ENCODE measurements around the gene IFNGR2.
"Not testable (repeated sequence)": the region's sequence is repeated elsewhere in the genome, so short reads cannot be mapped to it uniquely, and the experiment has no call there.

IFNGR2 gene

DNA sequence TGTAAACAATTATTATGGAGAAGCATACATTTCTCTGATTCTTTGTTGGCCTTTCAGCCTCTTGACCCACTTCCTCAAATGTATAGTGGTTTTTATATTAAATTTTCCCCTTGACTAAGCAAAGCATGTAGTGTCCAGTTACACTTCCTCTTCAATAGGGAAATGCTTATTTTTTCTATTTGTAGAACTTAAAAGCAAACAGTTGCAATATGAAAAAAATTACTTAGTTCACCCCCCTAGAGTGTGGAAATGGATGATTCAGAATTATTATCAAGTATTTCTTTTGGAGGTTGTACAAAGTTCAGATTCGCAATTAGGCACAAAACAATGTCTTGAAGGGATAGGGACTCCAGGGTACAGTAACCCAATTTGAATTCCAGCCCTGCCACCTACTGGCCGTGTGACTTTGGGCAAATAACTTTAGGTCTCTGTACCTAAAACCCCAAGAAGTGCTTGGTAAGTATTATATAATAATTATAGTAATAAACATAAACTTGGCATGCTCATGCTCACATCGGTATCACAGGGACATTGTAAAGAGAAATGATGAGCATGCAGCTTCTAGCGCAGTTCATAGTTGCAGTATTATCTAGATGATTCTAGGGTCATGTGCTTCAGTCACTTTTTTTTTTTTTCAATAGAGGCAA is 28.6 kb upstream of the IFNGR2 start:
- Histone ChIP-seq H3K9ac (ENCODE audit: low read length in 5 of 5) (peak overlapping the region in 1 of 5 donors; percentile 70), H3K4me3 (ENCODE audit: low read depth in 1 of 5, low read length in 5 of 5) (no peak overlapping the region), H3K27ac (ENCODE audit: low read depth, low read length) (peak overlapping the region; percentile 82), H3K4me1 (ENCODE audit: control insufficient read depth in 5 of 5, insufficient read depth in 5 of 5, low read length in 5 of 5) (peaks cover 6 to 26% (median 19%) of the 10 kb centered on the region in 5 donors), H3K9me3 (ENCODE audit: control insufficient read depth in 5 of 5, low read length in 5 of 5) (peaks cover 0 to 4% (median 0%) of the 10 kb centered on the region in 5 donors), H3K36me3 (ENCODE audit: control insufficient read depth in 5 of 5, insufficient read depth in 5 of 5, low read length in 5 of 5) (no peaks in the 10 kb centered on the region), H3K27me3 (ENCODE audit: control insufficient read depth in 5 of 5, insufficient read depth in 4 of 5, low read length in 5 of 5) (no peaks in the 10 kb centered on the region)

DNA sequence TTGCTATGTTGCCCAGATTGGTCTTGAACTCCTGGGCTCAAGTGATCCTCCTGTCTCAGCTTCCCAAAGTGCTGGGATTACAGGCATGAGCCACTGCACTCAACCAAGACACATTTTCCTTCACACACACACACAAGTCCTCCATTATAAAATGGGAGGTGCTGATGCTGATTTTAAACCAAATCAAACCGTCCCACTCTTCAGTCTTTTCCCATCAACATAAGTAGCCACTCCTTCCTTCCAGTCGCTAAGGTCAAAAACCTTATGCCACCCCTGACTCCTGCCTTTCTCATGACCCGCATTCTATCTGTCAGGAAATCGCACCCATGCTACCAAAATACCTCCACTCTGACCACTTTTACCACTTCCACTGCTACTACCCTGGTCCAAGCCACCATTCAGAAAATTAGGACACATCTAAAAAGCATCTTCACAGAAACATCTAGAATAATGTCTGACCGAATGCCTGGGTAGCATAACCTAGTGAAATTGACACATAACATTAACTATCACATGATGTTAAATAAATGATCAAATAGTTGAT is 28.0 kb upstream of the IFNGR2 start:
- H3K4me3 ChIP-seq (ENCODE audit: low read depth in 1 of 5, low read length in 5 of 5) = no peak overlapping the region
- H3K4me1 ChIP-seq (ENCODE audit: control insufficient read depth in 5 of 5, insufficient read depth in 5 of 5, low read length in 5 of 5) = peaks cover 10 to 32% (median 25%) of the 10 kb centered on the region in 5 donors
- H3K36me3 ChIP-seq (ENCODE audit: control insufficient read depth in 5 of 5, insufficient read depth in 5 of 5, low read length in 5 of 5) = no peaks in the 10 kb centered on the region
- H3K27me3 ChIP-seq (ENCODE audit: control insufficient read depth in 5 of 5, insufficient read depth in 4 of 5, low read length in 5 of 5) = no peaks in the 10 kb centered on the region
- H3K9me3 ChIP-seq (ENCODE audit: control insufficient read depth in 5 of 5, low read length in 5 of 5) = peaks cover 0 to 2% (median 0%) of the 10 kb centered on the region in 5 donors
- no peak overlapping the region for H3K9ac ChIP-seq (ENCODE audit: low read length in 5 of 5)
- H3K27ac ChIP-seq (ENCODE audit: low read depth, low read length) = peak overlapping the region; percentile 82

DNA sequence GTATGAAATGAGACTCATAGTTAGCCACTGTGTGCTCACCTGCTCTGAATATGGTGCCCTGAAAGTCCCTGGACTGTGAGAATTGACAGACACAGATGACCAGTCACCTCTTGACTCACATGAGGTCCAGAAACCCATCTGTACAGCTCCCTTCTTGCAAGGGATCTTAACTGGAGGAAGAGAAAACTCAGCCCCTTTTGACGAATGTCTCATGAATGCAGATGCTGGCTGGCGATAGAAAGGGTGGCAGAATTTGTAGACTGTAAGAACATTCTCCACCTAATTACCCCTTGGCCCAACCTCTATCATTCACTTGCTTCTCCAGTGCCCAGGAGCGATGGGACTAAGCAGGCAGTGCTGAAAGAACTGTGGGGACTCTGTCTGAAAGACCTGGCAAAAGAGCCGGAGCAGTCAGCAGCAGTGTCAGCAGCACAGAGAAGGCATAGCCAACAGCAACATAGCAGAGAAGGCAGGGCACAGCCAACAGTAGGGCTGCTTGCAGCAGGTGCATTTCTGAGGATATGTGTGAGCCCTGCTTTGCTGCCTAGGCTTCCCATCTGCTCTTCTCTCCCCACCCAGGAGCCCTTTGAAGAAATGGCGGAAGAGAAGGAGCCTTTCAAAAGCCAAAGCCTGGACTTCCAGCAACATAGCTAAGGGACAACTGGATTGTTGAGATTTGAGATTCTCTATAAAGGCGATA is 25.8 kb upstream of the IFNGR2 start:
- Histone ChIP-seq H3K9me3 (ENCODE audit: control insufficient read depth in 5 of 5, low read length in 5 of 5) (no peaks in the 10 kb centered on the region), H3K9ac (ENCODE audit: low read length in 5 of 5) (no peak overlapping the region), H3K4me1 (ENCODE audit: control insufficient read depth in 5 of 5, insufficient read depth in 5 of 5, low read length in 5 of 5) (peaks cover 14 to 51% (median 39%) of the 10 kb centered on the region in 5 donors), H3K4me3 (ENCODE audit: low read depth in 1 of 5, low read length in 5 of 5) (no peak overlapping the region), H3K36me3 (ENCODE audit: control insufficient read depth in 5 of 5, insufficient read depth in 5 of 5, low read length in 5 of 5) (no peaks in the 10 kb centered on the region), H3K27me3 (ENCODE audit: control insufficient read depth in 5 of 5, insufficient read depth in 4 of 5, low read length in 5 of 5) (no peaks in the 10 kb centered on the region), H3K27ac (ENCODE audit: low read depth, low read length) (no peak overlapping the region)

DNA sequence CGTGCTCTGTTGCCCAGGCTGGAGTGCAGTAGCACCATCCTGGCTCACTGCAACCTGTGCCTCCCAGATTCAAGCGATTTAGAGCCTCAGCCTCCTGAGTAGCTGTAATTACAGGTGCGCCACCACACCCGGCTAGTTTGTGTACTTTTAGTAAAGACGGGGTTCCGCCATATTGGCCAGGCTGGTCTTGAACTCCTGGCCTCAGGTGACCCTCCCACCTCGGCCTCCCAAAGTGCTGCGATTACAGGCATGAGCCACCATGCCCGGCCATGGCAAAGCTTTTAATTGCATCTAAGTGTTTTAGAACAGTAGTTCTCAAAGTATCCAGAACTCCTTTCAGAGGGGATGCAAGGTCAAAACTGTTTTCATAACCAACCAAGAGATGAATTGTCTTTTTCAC is 25.1 kb upstream of the IFNGR2 start:
- Histone ChIP-seq H3K4me1 (ENCODE audit: control insufficient read depth in 5 of 5, insufficient read depth in 5 of 5, low read length in 5 of 5) (peaks cover 16 to 58% (median 46%) of the 10 kb centered on the region in 5 donors), H3K27ac (ENCODE audit: low read depth, low read length) (no peak overlapping the region), H3K9ac (ENCODE audit: low read length in 5 of 5) (no peak overlapping the region), H3K4me3 (ENCODE audit: low read depth in 1 of 5, low read length in 5 of 5) (no peak overlapping the region), H3K36me3 (ENCODE audit: control insufficient read depth in 5 of 5, insufficient read depth in 5 of 5, low read length in 5 of 5) (no peaks in the 10 kb centered on the region), H3K27me3 (ENCODE audit: control insufficient read depth in 5 of 5, insufficient read depth in 4 of 5, low read length in 5 of 5) (no peaks in the 10 kb centered on the region), H3K9me3 (ENCODE audit: control insufficient read depth in 5 of 5, low read length in 5 of 5) (no peaks in the 10 kb centered on the region)

DNA sequence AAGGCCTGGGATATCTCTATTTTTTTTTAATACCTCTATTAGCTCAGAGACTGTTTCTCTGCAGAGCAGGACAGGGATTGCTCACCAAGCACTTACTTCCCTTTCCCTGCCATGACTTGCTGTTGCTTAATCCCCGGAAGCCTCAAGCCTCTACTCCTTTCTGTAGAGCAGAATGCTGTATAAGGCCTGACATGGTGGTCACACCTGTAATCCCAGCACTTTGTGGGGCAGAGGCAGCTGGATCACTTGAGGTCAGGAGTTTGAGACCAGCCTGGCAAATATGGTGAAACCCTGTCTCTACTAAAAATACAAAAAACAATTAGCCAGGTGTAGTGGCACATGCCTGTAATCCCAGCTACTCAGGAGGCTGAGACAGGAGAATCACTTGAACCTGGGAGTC is 23.3 kb upstream of the IFNGR2 start:
- peaks cover 12 to 49% (median 40%) of the 10 kb centered on the region in 5 donors for H3K4me1 ChIP-seq (ENCODE audit: control insufficient read depth in 5 of 5, insufficient read depth in 5 of 5, low read length in 5 of 5)
- peak overlapping the region in 2 of 5 donors; percentile 38 to 57 for H3K9ac ChIP-seq (ENCODE audit: low read length in 5 of 5)
- H3K36me3 ChIP-seq (ENCODE audit: control insufficient read depth in 5 of 5, insufficient read depth in 5 of 5, low read length in 5 of 5); H3K9me3 ChIP-seq (ENCODE audit: control insufficient read depth in 5 of 5, low read length in 5 of 5); H3K27me3 ChIP-seq (ENCODE audit: control insufficient read depth in 5 of 5, insufficient read depth in 4 of 5, low read length in 5 of 5); H3K4me3 ChIP-seq (ENCODE audit: low read depth in 1 of 5, low read length in 5 of 5): not testable (repeated sequence)
- peak overlapping the region; percentile 84 for H3K27ac ChIP-seq (ENCODE audit: low read depth, low read length)

DNA sequence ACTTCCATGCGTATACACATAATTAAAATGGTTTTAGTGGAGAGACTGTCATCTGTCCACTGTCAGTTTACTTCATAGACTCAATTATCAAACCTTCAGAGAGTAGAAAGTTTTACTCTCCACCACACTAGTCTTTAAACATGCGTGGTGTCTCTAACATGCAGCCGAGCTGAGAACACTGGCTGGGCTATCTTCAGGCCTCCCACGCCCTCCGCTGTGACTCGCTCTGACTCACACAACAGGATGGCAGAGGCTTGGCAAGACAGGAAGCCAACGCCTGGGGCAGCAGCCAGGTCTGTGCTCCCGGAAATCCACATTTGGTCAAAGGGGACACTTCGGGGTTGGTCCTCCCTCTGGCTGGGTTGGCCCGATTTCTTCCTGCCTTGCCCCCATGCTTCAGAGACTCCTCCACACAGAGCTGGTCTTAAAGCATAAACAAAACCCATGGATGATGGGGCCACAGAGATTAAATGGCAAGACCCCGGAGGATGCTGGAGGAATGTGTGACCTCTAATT is 22.7 kb upstream of the IFNGR2 start:
- no peaks in the 10 kb centered on the region for H3K9me3 ChIP-seq (ENCODE audit: control insufficient read depth in 5 of 5, low read length in 5 of 5)
- peak overlapping the region in 3 of 5 donors; percentile 25 to 57 (median 38) for H3K9ac ChIP-seq (ENCODE audit: low read length in 5 of 5)
- H3K4me1 ChIP-seq (ENCODE audit: control insufficient read depth in 5 of 5, insufficient read depth in 5 of 5, low read length in 5 of 5) = peaks cover 12 to 43% (median 38%) of the 10 kb centered on the region in 5 donors
- H3K27ac ChIP-seq (ENCODE audit: low read depth, low read length) = peak overlapping the region; percentile 84
- no peaks in the 10 kb centered on the region for H3K36me3 ChIP-seq (ENCODE audit: control insufficient read depth in 5 of 5, insufficient read depth in 5 of 5, low read length in 5 of 5)
- no peak overlapping the region for H3K4me3 ChIP-seq (ENCODE audit: low read depth in 1 of 5, low read length in 5 of 5)
- H3K27me3 ChIP-seq (ENCODE audit: control insufficient read depth in 5 of 5, insufficient read depth in 4 of 5, low read length in 5 of 5) = no peaks in the 10 kb centered on the region

DNA sequence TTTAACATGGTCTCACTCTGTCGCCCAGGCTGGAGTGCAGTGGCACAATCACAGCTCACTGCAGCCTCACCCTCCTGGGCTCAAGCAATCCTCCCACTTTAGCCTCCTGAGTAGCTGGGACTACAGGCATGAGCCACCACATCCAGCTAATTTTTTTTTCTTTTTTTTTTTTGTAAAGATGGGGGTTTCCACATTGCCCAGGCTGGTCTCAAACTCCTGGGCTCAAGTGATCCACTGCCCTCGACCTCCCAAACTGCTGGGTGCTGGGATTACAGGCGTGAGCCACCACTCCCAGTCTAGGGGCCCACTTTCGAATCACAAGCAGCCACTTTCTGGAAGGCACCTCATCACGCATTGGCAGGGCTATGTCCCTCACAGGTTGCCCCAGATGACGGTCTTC is 21.8 kb upstream of the IFNGR2 start:
- H3K36me3 ChIP-seq (ENCODE audit: control insufficient read depth in 5 of 5, insufficient read depth in 5 of 5, low read length in 5 of 5); H3K9ac ChIP-seq (ENCODE audit: low read length in 5 of 5); H3K4me3 ChIP-seq (ENCODE audit: low read depth in 1 of 5, low read length in 5 of 5); H3K27me3 ChIP-seq (ENCODE audit: control insufficient read depth in 5 of 5, insufficient read depth in 4 of 5, low read length in 5 of 5); H3K9me3 ChIP-seq (ENCODE audit: control insufficient read depth in 5 of 5, low read length in 5 of 5): not testable (repeated sequence)
- H3K27ac ChIP-seq (ENCODE audit: low read depth, low read length) = peak overlapping the region; percentile 84
- H3K4me1 ChIP-seq (ENCODE audit: control insufficient read depth in 5 of 5, insufficient read depth in 5 of 5, low read length in 5 of 5) = peaks cover 12 to 43% (median 38%) of the 10 kb centered on the region in 5 donors

DNA sequence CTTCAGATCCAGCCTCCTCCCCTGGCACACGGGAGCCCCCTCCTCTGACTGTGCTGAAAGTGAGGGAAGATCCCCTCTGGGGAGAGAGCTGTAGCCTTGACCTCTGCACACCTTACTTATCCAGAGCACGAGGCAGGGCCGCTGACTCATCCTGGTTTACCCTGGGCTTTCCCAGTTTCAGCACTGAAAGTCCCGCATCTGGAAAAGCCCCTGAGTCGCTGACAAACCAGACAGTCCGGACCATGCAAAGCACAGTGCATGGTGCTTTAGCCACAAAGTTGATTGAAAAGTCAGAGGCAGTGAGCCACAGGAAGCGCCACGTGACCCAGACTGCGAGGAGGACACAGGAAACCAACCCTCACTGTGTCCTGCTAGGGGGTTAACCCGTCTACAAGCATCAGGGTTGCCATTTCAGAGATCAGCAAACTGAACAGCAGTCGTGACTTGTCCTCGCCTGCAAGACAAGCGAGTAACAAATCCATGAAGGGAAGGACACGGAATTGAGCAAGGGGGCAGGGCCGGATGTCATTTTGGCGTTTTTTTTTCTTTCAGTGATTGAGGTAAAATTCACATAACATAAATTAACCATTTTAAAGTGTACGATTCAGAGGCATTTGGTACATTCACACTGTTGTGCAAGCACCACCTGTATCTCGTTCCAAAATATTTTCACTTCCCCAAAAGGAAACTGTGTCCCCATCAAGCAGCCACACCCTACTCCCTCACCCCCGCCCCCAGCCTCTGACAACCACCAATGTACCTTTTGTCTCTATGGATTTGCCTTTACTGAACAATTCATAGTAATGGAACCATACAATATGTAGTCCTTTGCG is 19.9 kb upstream of the IFNGR2 start:
- Histone ChIP-seq H3K4me1 (ENCODE audit: control insufficient read depth in 5 of 5, insufficient read depth in 5 of 5, low read length in 5 of 5) (peaks cover 10 to 43% (median 38%) of the 10 kb centered on the region in 5 donors), H3K4me3 (ENCODE audit: low read depth in 1 of 5, low read length in 5 of 5) (peak overlapping the region; percentile 31 to 61 (median 42)), H3K27me3 (ENCODE audit: control insufficient read depth in 5 of 5, insufficient read depth in 4 of 5, low read length in 5 of 5) (no peaks in the 10 kb centered on the region), H3K27ac (ENCODE audit: low read depth, low read length) (peak overlapping the region; percentile 83), H3K9me3 (ENCODE audit: control insufficient read depth in 5 of 5, low read length in 5 of 5) (no peaks in the 10 kb centered on the region), H3K9ac (ENCODE audit: low read length in 5 of 5) (peak overlapping the region in 4 of 5 donors; percentile 43 to 72 (median 57)), H3K36me3 (ENCODE audit: control insufficient read depth in 5 of 5, insufficient read depth in 5 of 5, low read length in 5 of 5) (no peaks in the 10 kb centered on the region)

DNA sequence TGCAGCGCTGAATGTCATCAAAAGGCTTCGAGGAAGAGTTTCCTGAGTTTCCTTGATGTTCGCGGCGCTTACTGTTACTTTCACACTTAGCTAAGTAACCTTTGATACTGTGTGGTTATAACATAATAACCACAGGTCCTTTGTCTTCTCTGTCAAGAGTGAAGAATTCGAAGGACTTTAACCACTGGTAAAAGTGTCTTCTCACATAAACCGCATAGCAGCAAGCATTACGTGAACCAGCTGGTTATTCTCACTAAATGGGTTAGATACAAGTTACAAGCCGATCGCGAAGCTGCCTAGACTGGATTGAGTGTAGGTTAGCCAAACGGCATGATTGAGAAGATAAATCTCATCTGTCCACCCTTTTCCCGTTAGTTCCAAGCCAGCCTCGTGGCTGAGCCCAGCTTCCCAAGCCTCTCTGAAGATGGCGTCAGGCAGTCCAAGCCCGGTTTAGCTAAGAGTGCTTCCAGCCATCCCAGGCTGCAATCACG is 18.3 kb upstream of the IFNGR2 start:
- no peak overlapping the region for H3K27ac ChIP-seq (ENCODE audit: low read depth, low read length)
- peaks cover 8 to 37% (median 34%) of the 10 kb centered on the region in 5 donors for H3K4me1 ChIP-seq (ENCODE audit: control insufficient read depth in 5 of 5, insufficient read depth in 5 of 5, low read length in 5 of 5)

More for the DNA sequence above, 18.3 kb upstream of the IFNGR2 start:
- no peak overlapping the region for H3K9ac ChIP-seq (ENCODE audit: low read length in 5 of 5)
- no peak overlapping the region for H3K4me3 ChIP-seq (ENCODE audit: low read depth in 1 of 5, low read length in 5 of 5)
- H3K36me3 ChIP-seq (ENCODE audit: control insufficient read depth in 5 of 5, insufficient read depth in 5 of 5, low read length in 5 of 5) = no peaks in the 10 kb centered on the region
- H3K27me3 ChIP-seq (ENCODE audit: control insufficient read depth in 5 of 5, insufficient read depth in 4 of 5, low read length in 5 of 5) = no peaks in the 10 kb centered on the region
- no peaks in the 10 kb centered on the region for H3K9me3 ChIP-seq (ENCODE audit: control insufficient read depth in 5 of 5, low read length in 5 of 5)

All from subcutaneous abdominal adipose tissue (tissue), 5 donors.